Gastrocnemius medialis (tissue), 4 donors: ENCODE measurements around the gene RFWD3.

Experiments used
- CTCF ChIP-seq, 5 experiments: fragments of 450-650 bp in 3 of 5; fragments of 200-600 bp in 2 of 5; sonication (generic) in 2 of 5; IDR thresholded peaks in 4 of 5; conservative IDR thresholded peaks in 1 of 5; 1 replicate in 4 of 5; 2 replicates in 1 of 5; pipeline ENCODE4 v1.5.1; 2016 to 2019; ENCODE audit warnings: antibody characterized with exemption in 5 of 5, mild to moderate bottlenecking in 3 of 5, moderate library complexity in 3 of 5
- POLR2A ChIP-seq, 2 donors: fragments of 450-650 bp; IDR thresholded peaks; one replicate each; pipeline ENCODE4 v1.6.1; 2017; ENCODE audit warnings: antibody characterized with exemption in 2 of 2, mild to moderate bottlenecking in 2 of 2, moderate library complexity in 2 of 2

- TF ChIP-seq CTCF (IDR thresholded peaks at IDR 0.05 in 4 of 5, conservative IDR thresholded peaks at IDR 0.05 in 1 of 5) (no peak), POLR2A (IDR thresholded peaks at IDR 0.05) (no peak)
These were observed 44.7 kb downstream of the RFWD3 start for GRCh38 chr16:74622005-74622404.
